ENCODE results near the gene CHRNA7.
"Not testable (repeated sequence)": the region's sequence is repeated elsewhere in the genome, so short reads cannot be mapped to it uniquely, and the experiment has no call there.

The CHRNA7 gene

DNA sequence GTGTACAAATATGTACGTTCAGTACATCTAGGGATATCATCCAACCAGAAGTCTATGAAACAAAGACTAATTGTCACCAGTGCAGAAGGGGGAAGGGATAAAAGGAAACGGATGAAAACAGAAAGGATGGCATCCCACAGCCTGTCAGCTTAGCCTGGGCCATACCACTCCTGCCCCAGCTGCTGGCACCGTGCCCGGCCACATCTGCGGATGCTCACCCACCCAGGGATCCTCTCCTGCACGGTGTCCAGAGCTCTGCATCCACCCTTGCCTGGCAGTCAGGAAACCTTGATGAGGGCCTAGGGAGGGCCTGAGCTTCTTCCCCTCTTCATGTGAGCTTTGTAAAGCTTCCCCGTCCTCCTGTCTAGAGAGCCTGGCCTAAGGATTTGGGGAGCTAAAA, 133.8 kb downstream of the CHRNA7 start:
- H3K9me3 ChIP-seq (ENCODE audit: control insufficient read depth, low read length); H3K4me3 ChIP-seq (ENCODE audit: low read length); H3K36me3 ChIP-seq (ENCODE audit: control insufficient read depth, insufficient read depth, low read length); H3K4me1 ChIP-seq (ENCODE audit: control insufficient read depth, insufficient read depth, low read length); H3K9ac ChIP-seq (ENCODE audit: low read length); H3K27me3 ChIP-seq (ENCODE audit: control insufficient read depth, insufficient read depth, low read length): not testable (repeated sequence)

GRCh38 chr15:32164747-32165146, 134.4 kb downstream of the CHRNA7 start:
- not testable (repeated sequence) for H3K9ac ChIP-seq (ENCODE audit: low read length); H3K4me3 ChIP-seq (ENCODE audit: low read length); H3K36me3 ChIP-seq (ENCODE audit: control insufficient read depth, insufficient read depth, low read length); H3K27me3 ChIP-seq (ENCODE audit: control insufficient read depth, insufficient read depth, low read length); H3K9me3 ChIP-seq (ENCODE audit: control insufficient read depth, low read length); H3K4me1 ChIP-seq (ENCODE audit: control insufficient read depth, insufficient read depth, low read length)

- H3K4me1 ChIP-seq (ENCODE audit: control insufficient read depth, insufficient read depth, low read length); H3K36me3 ChIP-seq (ENCODE audit: control insufficient read depth, insufficient read depth, low read length); H3K27me3 ChIP-seq (ENCODE audit: control insufficient read depth, insufficient read depth, low read length); H3K9me3 ChIP-seq (ENCODE audit: control insufficient read depth, low read length); H3K9ac ChIP-seq (ENCODE audit: low read length); H3K4me3 ChIP-seq (ENCODE audit: low read length): not testable (repeated sequence)
These were observed 135.5 kb downstream of the CHRNA7 start for GRCh38 chr15:32165775-32166174.

- H3K9ac ChIP-seq (ENCODE audit: low read length); H3K4me1 ChIP-seq (ENCODE audit: control insufficient read depth, insufficient read depth, low read length); H3K4me3 ChIP-seq (ENCODE audit: low read length); H3K36me3 ChIP-seq (ENCODE audit: control insufficient read depth, insufficient read depth, low read length); H3K27me3 ChIP-seq (ENCODE audit: control insufficient read depth, insufficient read depth, low read length); H3K9me3 ChIP-seq (ENCODE audit: control insufficient read depth, low read length): not testable (repeated sequence)
These were observed 136.0 kb downstream of the CHRNA7 start for GRCh38 chr15:32166270-32166669.

GRCh38 chr15:32167913-32168312, 137.6 kb downstream of the CHRNA7 start:
- H3K36me3 ChIP-seq (ENCODE audit: control insufficient read depth, insufficient read depth, low read length); H3K27me3 ChIP-seq (ENCODE audit: control insufficient read depth, insufficient read depth, low read length); H3K4me1 ChIP-seq (ENCODE audit: control insufficient read depth, insufficient read depth, low read length); H3K9ac ChIP-seq (ENCODE audit: low read length); H3K9me3 ChIP-seq (ENCODE audit: control insufficient read depth, low read length); H3K4me3 ChIP-seq (ENCODE audit: low read length): not testable (repeated sequence)

DNA sequence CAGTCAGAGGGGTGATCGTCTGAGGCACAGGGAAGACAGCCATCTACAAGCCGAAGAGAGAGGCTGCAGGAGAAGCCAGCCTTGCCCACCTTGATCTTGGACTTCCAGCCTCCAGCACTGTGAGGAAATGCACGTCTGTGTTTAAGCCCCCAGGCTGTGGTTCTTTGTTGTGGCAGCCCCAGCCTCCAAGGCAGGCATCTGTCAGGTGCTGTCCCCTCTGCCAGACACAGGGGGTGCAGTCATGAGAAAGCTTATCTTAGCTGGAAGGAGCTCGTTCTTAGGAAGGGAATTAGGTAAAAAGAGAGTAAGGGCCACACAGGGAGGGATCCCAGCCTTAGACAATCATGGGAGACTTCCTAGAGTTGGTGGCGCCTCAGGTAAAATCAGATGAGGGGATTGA, 150.3 kb downstream of the CHRNA7 start:
- H3K36me3 ChIP-seq (ENCODE audit: control insufficient read depth, insufficient read depth, low read length); H3K4me3 ChIP-seq (ENCODE audit: low read length): not testable (repeated sequence)

GRCh38 chr15:32193780-32194179, 163.5 kb downstream of the CHRNA7 start:
- H3K4me1 ChIP-seq (ENCODE audit: control insufficient read depth, insufficient read depth, low read length); H3K9ac ChIP-seq (ENCODE audit: low read length); H3K9me3 ChIP-seq (ENCODE audit: control insufficient read depth, low read length); H3K27me3 ChIP-seq (ENCODE audit: control insufficient read depth, insufficient read depth, low read length); H3K4me3 ChIP-seq (ENCODE audit: low read length); H3K36me3 ChIP-seq (ENCODE audit: control insufficient read depth, insufficient read depth, low read length): not testable (repeated sequence)

More for the DNA sequence above, 150.3 kb downstream of the CHRNA7 start:
- not testable (repeated sequence) for H3K4me1 ChIP-seq (ENCODE audit: control insufficient read depth, insufficient read depth, low read length); H3K9ac ChIP-seq (ENCODE audit: low read length); H3K27me3 ChIP-seq (ENCODE audit: control insufficient read depth, insufficient read depth, low read length); H3K9me3 ChIP-seq (ENCODE audit: control insufficient read depth, low read length)

DNA sequence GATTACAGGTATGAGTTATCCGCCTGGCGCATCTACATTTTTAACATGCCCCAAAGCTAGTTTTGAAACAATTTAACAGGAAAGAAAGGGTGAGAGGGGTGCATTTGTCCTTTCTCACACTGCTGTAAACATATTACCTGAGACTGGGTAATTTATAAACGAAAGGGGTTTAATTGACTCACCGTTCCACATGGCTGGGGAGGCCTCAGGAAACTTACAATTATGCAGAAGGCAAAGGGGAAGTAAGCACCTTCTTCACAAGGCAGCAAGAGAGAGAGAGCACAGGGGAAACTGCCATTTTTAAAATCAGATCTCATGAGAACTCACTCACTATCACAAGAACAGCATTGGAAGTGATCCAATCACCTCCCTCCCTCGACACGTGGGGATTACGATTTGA, 165.9 kb downstream of the CHRNA7 start:
- H3K36me3 ChIP-seq (ENCODE audit: control insufficient read depth, insufficient read depth, low read length); H3K9ac ChIP-seq (ENCODE audit: low read length); H3K4me1 ChIP-seq (ENCODE audit: control insufficient read depth, insufficient read depth, low read length); H3K9me3 ChIP-seq (ENCODE audit: control insufficient read depth, low read length); H3K4me3 ChIP-seq (ENCODE audit: low read length); H3K27me3 ChIP-seq (ENCODE audit: control insufficient read depth, insufficient read depth, low read length): not testable (repeated sequence)

DNA sequence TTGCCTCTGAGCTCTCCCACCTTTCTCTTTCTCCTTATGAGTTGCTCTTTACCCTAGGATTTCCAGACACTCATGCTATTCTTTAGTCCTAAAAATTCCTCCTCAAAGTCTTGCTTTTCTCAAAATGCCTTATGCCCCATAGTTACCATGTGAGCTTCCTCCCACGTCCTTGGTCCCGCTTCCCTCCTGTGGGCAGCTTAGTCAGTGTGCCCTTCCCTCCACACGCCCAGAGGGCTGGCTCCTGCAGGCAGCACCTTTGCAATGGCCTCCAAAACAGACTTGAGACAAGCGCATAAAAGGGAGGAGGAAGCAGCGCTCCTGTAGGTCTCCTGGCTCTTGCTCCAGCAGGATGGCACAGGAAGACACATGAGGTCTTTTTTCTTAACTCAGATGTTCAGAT, 168.6 kb downstream of the CHRNA7 start:
- not testable (repeated sequence) for H3K9ac ChIP-seq (ENCODE audit: low read length); H3K36me3 ChIP-seq (ENCODE audit: control insufficient read depth, insufficient read depth, low read length); H3K4me3 ChIP-seq (ENCODE audit: low read length); H3K9me3 ChIP-seq (ENCODE audit: control insufficient read depth, low read length); H3K27me3 ChIP-seq (ENCODE audit: control insufficient read depth, insufficient read depth, low read length); H3K4me1 ChIP-seq (ENCODE audit: control insufficient read depth, insufficient read depth, low read length)

DNA sequence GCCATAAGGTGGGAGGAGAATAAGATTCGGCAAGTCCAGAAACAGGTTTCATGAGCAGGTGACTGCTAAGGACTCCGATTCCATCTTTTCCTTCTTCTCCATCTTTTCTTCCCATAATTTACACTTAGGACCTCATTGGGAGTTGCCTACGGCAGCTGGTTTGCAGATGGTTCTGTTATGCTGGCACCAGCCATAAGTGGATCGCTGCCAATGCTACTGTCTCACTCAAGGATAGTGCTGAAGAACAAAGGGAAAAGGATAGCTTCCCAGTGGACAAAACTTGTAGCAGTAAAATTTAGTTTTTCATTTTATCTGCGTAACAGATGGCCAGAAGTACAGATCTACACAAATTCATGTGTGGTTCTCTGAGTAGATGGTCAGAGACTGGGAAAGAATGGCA, 178.8 kb downstream of the CHRNA7 start:
- not testable (repeated sequence) for H3K9me3 ChIP-seq (ENCODE audit: control insufficient read depth, low read length); H3K4me3 ChIP-seq (ENCODE audit: low read length); H3K4me1 ChIP-seq (ENCODE audit: control insufficient read depth, insufficient read depth, low read length); H3K9ac ChIP-seq (ENCODE audit: low read length); H3K27me3 ChIP-seq (ENCODE audit: control insufficient read depth, insufficient read depth, low read length); H3K36me3 ChIP-seq (ENCODE audit: control insufficient read depth, insufficient read depth, low read length)

GRCh38 chr15:32218666-32219065, 188.4 kb downstream of the CHRNA7 start:
- no peak overlapping the region for H3K9ac ChIP-seq (ENCODE audit: low read length)
- no peaks in the 10 kb centered on the region for H3K9me3 ChIP-seq (ENCODE audit: control insufficient read depth, low read length)
- H3K27me3 ChIP-seq (ENCODE audit: control insufficient read depth, insufficient read depth, low read length) = no peaks in the 10 kb centered on the region
- H3K36me3 ChIP-seq (ENCODE audit: control insufficient read depth, insufficient read depth, low read length) = no peaks in the 10 kb centered on the region
- no peaks in the 10 kb centered on the region for H3K4me1 ChIP-seq (ENCODE audit: control insufficient read depth, insufficient read depth, low read length)
- H3K4me3 ChIP-seq (ENCODE audit: low read length) = no peak overlapping the region

Data from mucosa of stomach (tissue), 1 donor.